HG03139 (cell line): ENCODE data around the gene HTR5A.
"Not testable (repeated sequence)": the region's sequence is repeated elsewhere in the genome, so short reads cannot be mapped to it uniquely, and the experiment has no call there.

Experiments
- ATAC-seq: cut with Tn5 transposase; IDR thresholded peaks from one replicate; pipeline ENCODE4 v1.9.1; 2021; ENCODE audit not compliant: unreplicated experiment

Gene HTR5A

GRCh38 chr7:155069992-155070751 is at the start of gene HTR5A:
HTR5A (plus strand) TSS chr7:155070324; CDS start chr7:155070900, 576 bp downstream.
- no peak for ATAC-seq

DNA sequence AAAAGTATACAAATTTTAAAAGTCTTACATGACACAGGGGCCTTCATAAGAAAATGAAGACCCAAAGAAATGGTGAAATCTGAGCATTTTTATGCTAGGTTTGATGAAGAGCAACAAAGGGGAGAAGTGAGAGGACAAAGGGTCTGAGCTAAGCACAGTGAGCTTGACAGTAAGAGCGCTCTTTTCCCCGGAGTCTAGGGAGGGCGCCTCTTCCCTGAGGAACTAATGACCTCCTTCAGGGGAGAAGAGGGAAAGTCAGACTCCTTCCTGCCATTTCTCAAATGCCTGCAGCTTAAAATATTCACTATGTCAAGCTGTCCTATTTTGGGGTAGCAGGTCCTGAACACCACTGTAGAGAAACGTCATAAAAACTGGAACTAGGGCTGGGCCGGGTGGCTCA is 49.1 kb upstream of the HTR5A start:
- ATAC-seq, result no peak

DNA sequence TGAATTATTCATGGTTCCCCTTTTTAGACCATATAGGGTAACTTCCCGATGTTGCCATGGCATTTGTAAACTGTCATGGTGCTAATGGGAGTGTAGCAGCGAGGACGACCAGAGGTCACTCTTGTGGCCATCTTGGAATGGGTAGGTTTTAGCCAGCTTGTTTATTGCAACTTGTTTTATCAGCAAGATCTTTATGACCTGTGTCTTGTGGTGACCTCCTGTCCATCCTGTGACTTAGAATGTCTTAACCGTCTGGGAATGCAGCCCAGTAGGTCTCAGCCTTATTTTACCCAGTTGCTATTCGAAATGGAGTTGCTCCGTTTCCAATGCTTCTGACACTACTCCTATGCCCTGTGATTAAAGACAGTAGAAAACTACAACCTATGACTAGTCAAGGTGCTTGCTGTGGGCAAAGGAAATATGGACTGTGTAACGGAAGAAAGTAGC is 48.4 kb upstream of the HTR5A start:
- no peak for ATAC-seq

GRCh38 chr7:155027879-155028278 is 42.2 kb upstream of the HTR5A start:
- no peak for ATAC-seq

DNA sequence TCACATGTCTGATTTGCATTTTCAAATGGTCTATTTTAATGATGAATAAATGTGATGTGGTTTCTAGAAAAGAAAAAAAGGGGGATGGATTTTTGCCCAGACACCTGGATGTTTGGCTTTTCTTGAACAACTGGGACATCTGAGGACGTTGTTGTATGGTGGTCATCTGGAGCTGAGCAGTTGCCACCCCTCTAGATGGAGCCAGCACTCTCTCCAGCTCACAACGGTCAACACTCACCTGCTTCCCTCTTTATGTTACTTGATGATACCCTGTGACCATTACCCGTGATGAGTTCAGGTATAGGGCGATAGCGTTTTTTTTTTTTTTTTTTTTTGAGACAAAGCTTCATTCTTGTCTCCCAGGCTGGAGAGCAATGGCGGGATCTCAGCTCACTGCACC is 37.1 kb upstream of the HTR5A start:
- ATAC-seq, result no peak

DNA sequence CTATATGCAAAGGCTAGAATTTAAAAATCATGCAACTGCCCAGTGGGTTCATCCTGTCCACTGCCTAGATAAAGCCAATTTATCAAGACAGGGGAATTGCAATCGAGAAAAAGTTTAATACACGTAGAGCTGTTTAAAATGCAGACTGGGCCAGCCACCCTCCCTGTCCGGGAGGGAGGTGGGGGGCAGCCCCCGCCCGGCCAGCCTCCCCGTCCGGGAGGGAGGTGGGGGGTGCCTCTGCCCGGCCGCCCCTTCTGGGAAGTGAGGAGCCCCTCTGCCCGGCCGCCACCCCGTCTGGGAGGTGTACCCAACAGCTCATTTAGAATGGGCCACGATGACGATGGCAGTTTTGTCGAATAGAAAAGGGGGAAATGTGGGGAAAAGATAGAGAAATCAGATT is 35.6 kb upstream of the HTR5A start:
- not testable (repeated sequence) for ATAC-seq

DNA sequence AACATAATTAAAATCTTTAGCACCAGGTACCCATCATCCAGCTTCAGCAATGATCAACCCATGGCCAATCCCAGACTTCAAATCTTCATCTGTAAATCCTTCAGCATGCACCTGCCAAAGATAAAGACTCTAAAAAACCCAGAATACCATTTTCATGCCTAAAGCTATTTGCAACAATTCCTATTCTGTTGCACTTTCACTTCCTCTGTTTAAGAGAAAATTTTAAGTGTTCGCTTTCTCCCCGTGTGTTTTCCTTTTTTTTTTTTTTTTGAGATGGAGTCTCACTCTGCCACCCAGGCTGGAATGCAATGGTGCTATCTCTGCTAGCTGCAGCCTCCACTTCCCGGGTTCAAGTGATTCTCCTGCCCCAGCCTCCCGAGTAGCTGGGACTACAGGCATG is 31.8 kb upstream of the HTR5A start:
- no peak for ATAC-seq

GRCh38 chr7:155043756-155044155 is 26.4 kb upstream of the HTR5A start:
- no peak for ATAC-seq

- no peak for ATAC-seq
Measured at GRCh38 chr7:155048006-155048405, 22.1 kb upstream of the HTR5A start.

GRCh38 chr7:155051355-155051754 is 18.8 kb upstream of the HTR5A start:
- no peak for ATAC-seq

DNA sequence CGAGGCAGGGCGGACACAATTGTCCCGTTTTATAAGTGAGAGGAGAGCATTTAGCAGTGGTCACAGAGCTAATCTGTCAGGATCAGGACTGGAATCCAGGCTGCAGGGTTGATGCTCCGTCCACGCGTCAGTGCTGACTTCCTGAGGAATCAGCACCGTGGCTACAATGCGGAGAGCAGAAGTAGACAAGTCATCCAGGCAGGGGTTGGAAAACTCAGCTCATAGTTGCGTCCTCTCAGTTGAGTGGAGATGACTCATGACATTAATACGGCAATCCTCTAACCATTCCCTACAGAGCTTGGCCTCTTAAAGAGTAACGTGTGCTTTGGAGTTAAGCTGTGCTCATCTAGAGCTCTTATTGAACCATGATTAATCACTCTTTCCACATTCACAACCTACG is 17.1 kb upstream of the HTR5A start:
- no peak for ATAC-seq

DNA sequence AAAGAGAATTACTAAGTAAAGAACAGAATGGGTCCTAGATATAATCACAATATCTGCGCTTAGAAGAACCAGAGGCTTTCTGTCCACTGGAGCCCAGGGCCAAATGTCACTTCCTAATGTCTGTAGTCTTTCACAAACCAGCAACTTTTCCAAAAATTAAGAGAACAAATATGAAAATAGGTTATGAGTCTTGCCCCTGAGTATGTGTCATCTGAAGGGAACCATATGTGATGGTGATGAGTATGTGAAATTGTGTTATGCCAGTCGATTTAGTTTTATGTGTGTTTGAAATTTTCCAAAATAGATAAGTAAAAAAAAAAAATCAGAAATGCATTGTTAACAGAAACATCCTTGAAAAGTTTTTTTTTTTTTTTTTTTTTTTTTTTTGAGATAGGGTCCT is 15.4 kb upstream of the HTR5A start:
- ATAC-seq, result no peak

GRCh38 chr7:155057076-155057475 is 13.0 kb upstream of the HTR5A start:
- no peak for ATAC-seq

GRCh38 chr7:155058896-155059295 is 11.2 kb upstream of the HTR5A start:
- no peak for ATAC-seq

DNA sequence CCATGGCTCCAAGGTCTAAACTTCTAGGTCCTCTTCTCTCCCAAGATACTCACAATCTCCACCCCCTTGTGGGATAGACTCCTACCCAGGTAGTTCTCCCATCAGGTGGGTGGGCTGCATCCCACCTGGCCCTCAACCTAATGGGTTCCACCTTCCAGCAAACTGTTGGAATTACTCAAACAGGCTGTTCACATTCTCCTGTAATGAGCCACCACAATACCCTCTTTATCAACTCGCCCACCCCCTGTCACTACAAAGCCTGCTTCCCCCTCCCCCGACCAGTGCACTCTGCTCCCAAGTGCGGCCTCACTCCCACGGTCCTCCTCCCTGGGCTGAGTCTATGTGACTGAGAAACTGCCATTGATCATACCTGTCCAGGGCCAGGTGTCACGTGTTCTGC is 10.4 kb upstream of the HTR5A start:
- ATAC-seq, result no peak

- ATAC-seq, result no peak
Measured at GRCh38 chr7:155062411-155062810, 7.7 kb upstream of the HTR5A start.

DNA sequence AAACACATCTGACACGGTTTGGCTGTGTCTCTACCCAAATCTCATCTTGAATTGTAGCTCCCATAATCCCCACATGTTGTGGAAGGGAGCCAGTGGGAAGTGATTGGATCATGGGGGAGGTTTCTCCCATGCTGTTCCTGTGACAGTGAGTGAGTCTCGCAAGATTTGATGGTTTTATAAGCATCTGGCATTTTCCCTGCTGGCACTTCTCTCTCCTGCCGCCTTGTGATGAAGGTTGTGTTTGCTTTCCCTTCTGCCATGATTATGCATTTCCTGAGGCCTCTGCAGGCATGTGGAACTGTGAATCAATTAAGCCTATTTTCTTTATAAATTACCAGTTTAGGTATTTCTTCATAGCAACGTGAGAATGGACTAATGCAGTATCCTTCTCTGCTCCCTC is 5.9 kb upstream of the HTR5A start:
- no peak for ATAC-seq

DNA sequence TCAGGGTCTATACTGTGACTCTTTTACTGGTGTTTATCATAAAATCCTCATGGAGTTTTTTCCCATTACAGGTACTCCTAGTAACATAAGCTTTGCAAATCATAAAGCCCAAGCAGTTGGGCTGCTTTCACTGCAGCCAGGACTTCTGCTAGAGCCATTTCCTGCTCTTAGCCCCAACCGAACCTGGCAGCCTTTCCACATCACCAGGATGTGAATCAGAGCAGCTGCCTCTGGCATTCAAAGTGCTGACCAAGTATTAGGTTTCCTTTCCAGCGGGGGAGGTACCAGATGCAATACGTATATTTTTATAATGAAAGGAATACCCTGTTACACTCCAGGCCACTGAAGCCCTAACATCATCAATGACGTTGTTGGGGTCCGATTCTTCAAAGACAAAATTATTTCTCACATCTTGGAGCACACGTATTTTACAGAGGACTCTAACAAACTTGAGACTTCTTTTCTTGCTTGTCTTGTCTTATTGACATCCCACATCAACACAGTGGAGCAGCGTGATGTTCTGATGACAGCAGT is 3.6 kb upstream of the HTR5A start:
- ATAC-seq, result no peak

DNA sequence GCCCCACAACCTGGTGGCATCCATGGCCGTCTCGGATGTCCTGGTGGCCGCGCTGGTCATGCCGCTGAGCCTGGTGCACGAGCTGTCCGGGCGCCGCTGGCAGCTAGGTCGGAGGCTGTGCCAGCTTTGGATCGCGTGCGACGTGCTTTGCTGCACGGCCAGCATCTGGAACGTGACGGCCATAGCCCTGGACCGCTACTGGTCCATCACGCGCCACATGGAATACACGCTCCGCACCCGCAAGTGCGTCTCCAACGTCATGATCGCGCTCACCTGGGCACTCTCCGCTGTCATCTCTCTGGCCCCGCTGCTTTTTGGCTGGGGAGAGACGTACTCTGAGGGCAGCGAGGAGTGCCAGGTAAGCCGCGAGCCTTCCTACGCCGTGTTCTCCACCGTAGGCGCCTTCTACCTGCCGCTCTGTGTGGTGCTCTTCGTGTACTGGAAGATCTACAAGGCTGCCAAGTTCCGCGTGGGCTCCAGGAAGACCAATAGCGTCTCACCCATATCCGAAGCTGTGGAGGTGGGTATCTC is 1.1 kb downstream of the HTR5A start:
- no peak for ATAC-seq

DNA sequence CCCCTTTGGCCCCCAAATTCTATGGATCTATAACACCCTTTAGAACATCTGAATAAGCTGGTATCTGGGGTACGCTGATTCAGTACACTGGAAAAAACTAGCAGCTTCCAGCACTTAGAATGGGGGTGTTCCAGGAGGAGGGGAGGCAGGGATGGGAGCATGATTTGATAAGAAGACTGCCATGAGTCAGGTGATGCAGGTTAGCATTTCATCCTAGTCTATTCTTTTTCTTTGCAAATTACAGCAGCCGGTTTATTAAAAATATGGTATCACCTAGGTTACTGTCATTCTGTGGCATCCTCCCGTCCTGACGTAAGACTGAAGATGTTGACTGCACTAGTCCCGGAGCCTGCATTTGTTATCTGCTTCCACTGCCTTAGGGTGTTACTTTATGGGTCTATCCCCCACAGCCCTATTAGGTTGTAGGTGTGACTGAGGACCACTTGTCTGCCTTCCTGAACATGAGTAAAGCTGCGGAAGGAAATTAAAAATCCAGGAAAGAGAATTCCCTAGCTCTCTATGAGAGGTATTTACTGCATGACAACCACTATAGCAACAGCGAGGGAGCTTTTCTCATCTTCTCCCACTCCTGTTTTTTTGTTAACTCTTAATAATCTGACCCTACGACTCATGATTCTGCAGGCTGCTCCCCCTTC is 1.9 kb downstream of the HTR5A start:
- ATAC-seq, result no peak

- no peak for ATAC-seq
Measured at GRCh38 chr7:155073922-155074321, 3.8 kb downstream of the HTR5A start.

GRCh38 chr7:155084021-155084420 is 13.9 kb downstream of the HTR5A start:
- ATAC-seq, result no peak
